Measurements from ENCODE around the gene GPANK1. TPM values are rescaled to one million over a fixed set of nuclear protein-coding genes. Genes with fewer than 3 reads are reported as not detected.

Gene GPANK1
- total and polyA plus RNA-seq, 2 of the 13 experiments (the other 11 are each of a cell fraction or from before 2014, with no cell fraction given) = 15.4 to 22.8 TPM

DNA sequence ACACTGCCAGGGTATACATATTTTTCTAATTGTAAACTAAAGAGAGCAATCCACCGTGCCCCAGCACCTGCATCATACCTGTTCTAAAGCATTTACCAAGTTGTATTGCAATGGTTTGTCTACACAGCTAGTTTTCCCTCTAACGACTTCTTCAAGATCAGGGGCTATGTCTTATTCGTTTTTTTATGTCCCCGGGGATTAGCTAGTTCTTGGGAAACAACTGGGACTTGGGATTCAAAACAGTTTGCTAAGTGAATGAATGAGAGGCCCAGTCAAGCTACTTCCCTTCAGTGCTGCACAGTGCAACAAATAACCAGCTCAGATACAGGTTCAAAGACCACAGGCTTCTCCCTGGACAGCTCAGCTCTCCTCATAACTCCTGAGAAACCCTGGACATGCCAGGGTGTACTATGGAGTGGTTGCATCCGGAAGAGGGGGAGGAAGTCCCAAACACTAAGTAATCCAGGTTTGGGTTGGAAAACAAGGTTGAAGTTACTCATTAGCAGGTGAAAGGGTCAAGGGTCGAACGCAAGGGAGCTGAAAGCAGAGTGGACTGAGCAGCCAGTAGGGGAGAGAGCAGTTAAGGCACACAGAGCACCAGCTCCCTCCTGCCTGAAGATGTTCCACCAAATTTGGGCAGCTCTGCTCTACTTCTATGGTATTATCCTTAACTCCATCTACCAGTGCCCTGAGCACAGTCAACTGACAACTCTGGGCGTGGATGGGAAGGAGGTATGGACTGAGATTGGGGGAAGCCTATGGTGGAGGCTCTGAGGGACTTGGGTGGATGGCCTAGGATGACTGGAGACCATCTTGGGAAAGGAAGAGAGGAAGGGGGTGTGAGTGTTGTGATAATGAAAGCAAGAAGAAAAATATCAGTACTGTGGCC is 9.2 kb downstream of the GPANK1 start, which contains the start of gene APOM (continued):
- TF ChIP-seq RAD51 (IDR thresholded peaks at IDR 0.05; ENCODE audit: borderline replicate concordance) = no peak
- TF ChIP-seq, protein P1, sequence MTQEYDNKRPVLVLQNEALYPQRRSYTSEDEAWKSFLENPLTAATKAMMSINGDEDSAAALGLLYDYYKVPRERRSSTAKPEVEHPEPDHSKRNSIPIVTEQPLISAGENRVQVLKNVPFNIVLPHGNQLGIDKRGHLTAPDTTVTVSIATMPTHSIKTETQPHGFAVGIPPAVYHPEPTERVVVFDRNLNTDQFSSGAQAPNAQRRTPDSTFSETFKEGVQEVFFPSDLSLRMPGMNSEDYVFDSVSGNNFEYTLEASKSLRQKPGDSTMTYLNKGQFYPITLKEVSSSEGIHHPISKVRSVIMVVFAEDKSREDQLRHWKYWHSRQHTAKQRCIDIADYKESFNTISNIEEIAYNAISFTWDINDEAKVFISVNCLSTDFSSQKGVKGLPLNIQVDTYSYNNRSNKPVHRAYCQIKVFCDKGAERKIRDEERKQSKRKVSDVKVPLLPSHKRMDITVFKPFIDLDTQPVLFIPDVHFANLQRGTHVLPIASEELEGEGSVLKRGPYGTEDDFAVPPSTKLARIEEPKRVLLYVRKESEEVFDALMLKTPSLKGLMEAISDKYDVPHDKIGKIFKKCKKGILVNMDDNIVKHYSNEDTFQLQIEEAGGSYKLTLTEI (CRISPR knock-in tag; conservative IDR thresholded peaks at IDR 0.05) = no peak
- TF ChIP-seq SOX5 (CRISPR knock-in tag; IDR thresholded peaks at IDR 0.05; ENCODE audit: borderline replicate concordance) = peak; percentile 86
- no peak for TF ChIP-seq ZNF496 (CRISPR knock-in tag; IDR thresholded peaks at IDR 0.05; ENCODE audit: insufficient replicate concordance)
- TF ChIP-seq ZNF790 (CRISPR knock-in tag; IDR thresholded peaks at IDR 0.05; ENCODE audit: borderline replicate concordance) = peak; percentile 81; the same call in 1 of the 2 replicates
- no peak for TF ChIP-seq NFIB (CRISPR knock-in tag; IDR thresholded peaks at IDR 0.05; ENCODE audit: borderline replicate concordance)
- TF ChIP-seq, protein P2, sequence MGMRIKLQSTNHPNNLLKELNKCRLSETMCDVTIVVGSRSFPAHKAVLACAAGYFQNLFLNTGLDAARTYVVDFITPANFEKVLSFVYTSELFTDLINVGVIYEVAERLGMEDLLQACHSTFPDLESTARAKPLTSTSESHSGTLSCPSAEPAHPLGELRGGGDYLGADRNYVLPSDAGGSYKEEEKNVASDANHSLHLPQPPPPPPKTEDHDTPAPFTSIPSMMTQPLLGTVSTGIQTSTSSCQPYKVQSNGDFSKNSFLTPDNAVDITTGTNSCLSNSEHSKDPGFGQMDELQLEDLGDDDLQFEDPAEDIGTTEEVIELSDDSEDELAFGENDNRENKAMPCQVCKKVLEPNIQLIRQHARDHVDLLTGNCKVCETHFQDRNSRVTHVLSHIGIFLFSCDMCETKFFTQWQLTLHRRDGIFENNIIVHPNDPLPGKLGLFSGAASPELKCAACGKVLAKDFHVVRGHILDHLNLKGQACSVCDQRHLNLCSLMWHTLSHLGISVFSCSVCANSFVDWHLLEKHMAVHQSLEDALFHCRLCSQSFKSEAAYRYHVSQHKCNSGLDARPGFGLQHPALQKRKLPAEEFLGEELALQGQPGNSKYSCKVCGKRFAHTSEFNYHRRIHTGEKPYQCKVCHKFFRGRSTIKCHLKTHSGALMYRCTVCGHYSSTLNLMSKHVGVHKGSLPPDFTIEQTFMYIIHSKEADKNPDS (CRISPR knock-in tag; IDR thresholded peaks at IDR 0.05) = peak; percentile 76; the same call in 1 of the 2 replicates
- peak; percentile 99 for TF ChIP-seq TAF1 (CRISPR knock-in tag; IDR thresholded peaks at IDR 0.05)
- peak; percentile 97; the same call in 1 of the 2 replicates for TF ChIP-seq ZNF354B (CRISPR knock-in tag; IDR thresholded peaks at IDR 0.05)
- no peak for TF ChIP-seq TEAD2 (CRISPR knock-in tag; IDR thresholded peaks at IDR 0.05)
- TF ChIP-seq, protein P3, sequence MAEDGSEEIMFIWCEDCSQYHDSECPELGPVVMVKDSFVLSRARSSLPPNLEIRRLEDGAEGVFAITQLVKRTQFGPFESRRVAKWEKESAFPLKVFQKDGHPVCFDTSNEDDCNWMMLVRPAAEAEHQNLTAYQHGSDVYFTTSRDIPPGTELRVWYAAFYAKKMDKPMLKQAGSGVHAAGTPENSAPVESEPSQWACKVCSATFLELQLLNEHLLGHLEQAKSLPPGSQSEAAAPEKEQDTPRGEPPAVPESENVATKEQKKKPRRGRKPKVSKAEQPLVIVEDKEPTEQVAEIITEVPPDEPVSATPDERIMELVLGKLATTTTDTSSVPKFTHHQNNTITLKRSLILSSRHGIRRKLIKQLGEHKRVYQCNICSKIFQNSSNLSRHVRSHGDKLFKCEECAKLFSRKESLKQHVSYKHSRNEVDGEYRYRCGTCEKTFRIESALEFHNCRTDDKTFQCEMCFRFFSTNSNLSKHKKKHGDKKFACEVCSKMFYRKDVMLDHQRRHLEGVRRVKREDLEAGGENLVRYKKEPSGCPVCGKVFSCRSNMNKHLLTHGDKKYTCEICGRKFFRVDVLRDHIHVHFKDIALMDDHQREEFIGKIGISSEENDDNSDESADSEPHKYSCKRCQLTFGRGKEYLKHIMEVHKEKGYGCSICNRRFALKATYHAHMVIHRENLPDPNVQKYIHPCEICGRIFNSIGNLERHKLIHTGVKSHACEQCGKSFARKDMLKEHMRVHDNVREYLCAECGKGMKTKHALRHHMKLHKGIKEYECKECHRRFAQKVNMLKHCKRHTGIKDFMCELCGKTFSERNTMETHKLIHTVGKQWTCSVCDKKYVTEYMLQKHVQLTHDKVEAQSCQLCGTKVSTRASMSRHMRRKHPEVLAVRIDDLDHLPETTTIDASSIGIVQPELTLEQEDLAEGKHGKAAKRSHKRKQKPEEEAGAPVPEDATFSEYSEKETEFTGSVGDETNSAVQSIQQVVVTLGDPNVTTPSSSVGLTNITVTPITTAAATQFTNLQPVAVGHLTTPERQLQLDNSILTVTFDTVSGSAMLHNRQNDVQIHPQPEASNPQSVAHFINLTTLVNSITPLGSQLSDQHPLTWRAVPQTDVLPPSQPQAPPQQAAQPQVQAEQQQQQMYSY (CRISPR knock-in tag; IDR thresholded peaks at IDR 0.05) = peak; percentile 92
- TF ChIP-seq, protein P4, sequence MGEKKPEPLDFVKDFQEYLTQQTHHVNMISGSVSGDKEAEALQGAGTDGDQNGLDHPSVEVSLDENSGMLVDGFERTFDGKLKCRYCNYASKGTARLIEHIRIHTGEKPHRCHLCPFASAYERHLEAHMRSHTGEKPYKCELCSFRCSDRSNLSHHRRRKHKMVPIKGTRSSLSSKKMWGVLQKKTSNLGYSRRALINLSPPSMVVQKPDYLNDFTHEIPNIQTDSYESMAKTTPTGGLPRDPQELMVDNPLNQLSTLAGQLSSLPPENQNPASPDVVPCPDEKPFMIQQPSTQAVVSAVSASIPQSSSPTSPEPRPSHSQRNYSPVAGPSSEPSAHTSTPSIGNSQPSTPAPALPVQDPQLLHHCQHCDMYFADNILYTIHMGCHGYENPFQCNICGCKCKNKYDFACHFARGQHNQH (CRISPR knock-in tag; IDR thresholded peaks at IDR 0.05) = peak; percentile 98
- TF ChIP-seq KLF9 (CRISPR knock-in tag; IDR thresholded peaks at IDR 0.05; ENCODE audit: low read depth) = peak; percentile 93
- no peak for TF ChIP-seq PAWR (CRISPR knock-in tag; IDR thresholded peaks at IDR 0.05; ENCODE audit: borderline replicate concordance)
- peak; percentile 89; the same call in 1 of the 2 replicates for TF ChIP-seq DPF2 (CRISPR knock-in tag; IDR thresholded peaks at IDR 0.05; ENCODE audit: borderline replicate concordance, low read depth)
- TF ChIP-seq, protein P5, sequence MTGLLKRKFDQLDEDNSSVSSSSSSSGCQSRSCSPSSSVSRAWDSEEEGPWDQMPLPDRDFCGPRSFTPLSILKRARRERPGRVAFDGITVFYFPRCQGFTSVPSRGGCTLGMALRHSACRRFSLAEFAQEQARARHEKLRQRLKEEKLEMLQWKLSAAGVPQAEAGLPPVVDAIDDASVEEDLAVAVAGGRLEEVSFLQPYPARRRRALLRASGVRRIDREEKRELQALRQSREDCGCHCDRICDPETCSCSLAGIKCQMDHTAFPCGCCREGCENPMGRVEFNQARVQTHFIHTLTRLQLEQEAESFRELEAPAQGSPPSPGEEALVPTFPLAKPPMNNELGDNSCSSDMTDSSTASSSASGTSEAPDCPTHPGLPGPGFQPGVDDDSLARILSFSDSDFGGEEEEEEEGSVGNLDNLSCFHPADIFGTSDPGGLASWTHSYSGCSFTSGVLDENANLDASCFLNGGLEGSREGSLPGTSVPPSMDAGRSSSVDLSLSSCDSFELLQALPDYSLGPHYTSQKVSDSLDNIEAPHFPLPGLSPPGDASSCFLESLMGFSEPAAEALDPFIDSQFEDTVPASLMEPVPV (CRISPR knock-in tag; IDR thresholded peaks at IDR 0.05) = peak; percentile 94; the same call in 1 of the 2 replicates
- peak; percentile 91; the same call in 1 of the 2 replicates for TF ChIP-seq MIER3 (CRISPR knock-in tag; IDR thresholded peaks at IDR 0.05; ENCODE audit: borderline replicate concordance)
- TF ChIP-seq ZFY (CRISPR knock-in tag; IDR thresholded peaks at IDR 0.05) = peak; percentile 68

All from HepG2 (cell line).